A549 (cell line): ENCODE measurements around the gene ANKFN1. TPM values are rescaled to one million over a fixed set of nuclear protein-coding genes. Genes with fewer than 3 reads are reported as not detected.

Experiments
- ATAC-seq, 2 experiments: fragments of 200-7000 bp in 1 of 2; fragments of >200 bp in 1 of 2; cut with Nextera tagmentation in 1 of 2; cut with Tn5 transposase in 1 of 2; 3 replicates each; pipeline versions ENCODE4 v1.8.0 to v1.9.1; 2018 to 2020; ENCODE audit warnings: mild to moderate bottlenecking in 1 of 2, moderate library complexity in 1 of 2
- CTCF ChIA-PET: fragments of 300-600 bp; sonication (Branson Sonifier 250); formaldehyde crosslinking; extraction: SDS; loops from one replicate; lab custom pipeline; 2021; ENCODE audit warnings: antibody characterized with exemption, inconsistent platforms; lab: Yijun Ruan, JAX
- POLR2A ChIA-PET: fragments of 350-600 bp; formaldehyde crosslinking; extraction: SDS; loops from one replicate; lab custom pipeline; 2021; ENCODE audit warnings: antibody characterized with exemption, inconsistent platforms; lab: Yijun Ruan, JAX
- DNase-seq, 2 experiments: peaks; one replicate each; pipeline versions ENCODE4 v3.0.0 to v3.0.0-alpha.2; 2011 to 2016; ENCODE audit warnings: low read depth in 1 of 2, low spot score in 1 of 2
- FAIRE-seq: peaks from 2 replicates; lab custom pipeline; 2011; peaks lifted over from hg19 to GRCh38; lab: Jason Lieb, UNC
- H3K27ac ChIP-seq, 2 experiments: fragments of >200 bp; sonication (Bioruptor Twin); formaldehyde crosslinking; 3 replicates each; pipeline ENCODE4 v1.5.1; 2016 to 2017
- H3K4me1 ChIP-seq: fragments of >200 bp; sonication (Bioruptor Twin); formaldehyde crosslinking; 3 replicates; pipeline ENCODE4 v1.6.1; 2016
- H3K4me2 ChIP-seq: fragments of >200 bp; sonication (Bioruptor Twin); formaldehyde crosslinking; 3 replicates; pipeline ENCODE4 v1.6.1; 2016
- H3K4me3 ChIP-seq: fragments of >200 bp; sonication (Bioruptor Twin); formaldehyde crosslinking; 3 replicates; pipeline ENCODE4 v1.5.1; 2016
- H3K9me3 ChIP-seq: fragments of >200 bp; sonication (Bioruptor Twin); formaldehyde crosslinking; 3 replicates; pipeline ENCODE4 v1.6.1; 2016
- CBX8 ChIP-seq: fragments of 200-600 bp; sonication (generic); IDR thresholded peaks from 2 replicates; pipeline ENCODE4 v1.6.1; 2016
- CEBPB ChIP-seq, 2 experiments: fragments of >200 bp in 1 of 2; sonication (Bioruptor Twin) in 1 of 2; formaldehyde crosslinking in 1 of 2; IDR thresholded peaks; 2 replicates each; pipeline ENCODE4 v1.6.1; 2012 to 2016
- CHD4 ChIP-seq: fragments of 200-600 bp; sonication (generic); IDR thresholded peaks from 2 replicates; pipeline ENCODE4 v1.6.1; 2016; ENCODE audit warnings: antibody characterized with exemption, mild to moderate bottlenecking, borderline replicate concordance
- E2F6 ChIP-seq: IDR thresholded peaks from 2 replicates; pipeline ENCODE4 v1.6.1; 2012; ENCODE audit warnings: low read depth, borderline replicate concordance
- EHMT2 ChIP-seq: fragments of 200-600 bp; sonication (generic); IDR thresholded peaks from 2 replicates; pipeline ENCODE4 v1.6.1; 2016; ENCODE audit warnings: antibody characterized with exemption, low read depth, mild to moderate bottlenecking, moderate library complexity
- ELK1 ChIP-seq: fragments of 150-350 bp; IDR thresholded peaks from 2 replicates; pipeline ENCODE4 v1.6.1; 2014; ENCODE audit warnings: low read depth, mild to moderate bottlenecking, low read length
- EP300 ChIP-seq, 2 experiments: fragments of >200 bp; sonication (Bioruptor Twin); formaldehyde crosslinking; IDR thresholded peaks; 2 replicates in 1 of 2; 3 replicates in 1 of 2; pipeline ENCODE4 v1.6.1; 2016 to 2017
- FOXS1 ChIP-seq: fragments of 250-450 bp; sonication (Bioruptor Pico); IDR thresholded peaks from 2 replicates; pipeline ENCODE4 v1.5.0; 2020; ENCODE audit warnings: mild to moderate bottlenecking, moderate library complexity
- GATA3 ChIP-seq: IDR thresholded peaks from 2 replicates; pipeline ENCODE4 v1.6.1; 2012; ENCODE audit warnings: borderline replicate concordance
- HES2 ChIP-seq: fragments of >200 bp; sonication (Bioruptor Twin); formaldehyde crosslinking; IDR thresholded peaks from 2 replicates; pipeline ENCODE4 v1.6.1; 2016
- HOXB13 ChIP-seq: fragments of 250-450 bp; sonication (Bioruptor Pico); IDR thresholded peaks from 2 replicates; pipeline ENCODE4 v1.5.0; 2020; ENCODE audit warnings: low read depth, mild to moderate bottlenecking, moderate library complexity
- JUN ChIP-seq, 2 experiments: fragments of >200 bp; sonication (Bioruptor Twin); formaldehyde crosslinking; IDR thresholded peaks; 2 replicates in 1 of 2; 3 replicates in 1 of 2; pipeline ENCODE4 v1.6.1; 2016 to 2017
- JUNB ChIP-seq: fragments of >200 bp; sonication (Bioruptor Twin); formaldehyde crosslinking; IDR thresholded peaks from 2 replicates; pipeline ENCODE4 v1.6.1; 2016
- KDM1A ChIP-seq: fragments of 200-600 bp; sonication (generic); IDR thresholded peaks from 2 replicates; pipeline ENCODE4 v1.6.1; 2016; ENCODE audit warnings: low read depth, mild to moderate bottlenecking
- MAFK ChIP-seq: fragments of 450-650 bp; IDR thresholded peaks from 2 replicates; pipeline ENCODE4 v1.6.1; 2014; ENCODE audit not compliant: partially characterized antibody
- MAX ChIP-seq: IDR thresholded peaks from 2 replicates; pipeline ENCODE4 v1.6.1; 2012
- MAZ ChIP-seq: fragments of 150-350 bp; IDR thresholded peaks from 2 replicates; pipeline ENCODE4 v1.6.1; 2014; ENCODE audit warnings: antibody characterized with exemption, low read depth, low read length, borderline replicate concordance
- NPAS2 ChIP-seq: fragments of 250-450 bp; sonication (Bioruptor Pico); IDR thresholded peaks from 2 replicates; pipeline ENCODE4 v1.8.0; 2022; ENCODE audit warnings: mild to moderate bottlenecking, moderate library complexity, borderline replicate concordance
- NR3C1 ChIP-seq: fragments of >200 bp; sonication (Bioruptor Twin); formaldehyde crosslinking; IDR thresholded peaks from 3 replicates; pipeline ENCODE4 v1.6.1; 2017
- PHF8 ChIP-seq: fragments of 200-600 bp; sonication (generic); IDR thresholded peaks from 2 replicates; pipeline ENCODE4 v1.6.1; 2016; ENCODE audit warnings: low read depth, mild to moderate bottlenecking, antibody characterized with exemption, moderate library complexity, borderline replicate concordance
- POLR2AphosphoS2 ChIP-seq: conservative IDR thresholded peaks from 2 replicates; pipeline ENCODE4 v1.6.1; 2012; ENCODE audit warnings: low read length, improper control_type of control experiment, inconsistent platforms
- RAD21 ChIP-seq, 2 experiments: fragments of >200 bp in 1 of 2; sonication (Bioruptor Twin) in 1 of 2; formaldehyde crosslinking in 1 of 2; IDR thresholded peaks in 1 of 2; conservative IDR thresholded peaks in 1 of 2; 2 replicates in 1 of 2; 3 replicates in 1 of 2; pipeline ENCODE4 v1.6.1; 2012 to 2018; ENCODE audit warnings: inconsistent platforms in 1 of 2
- SMC3 ChIP-seq: fragments of >200 bp; sonication (Bioruptor Twin); formaldehyde crosslinking; IDR thresholded peaks from 3 replicates; pipeline ENCODE4 v1.6.1; 2018; ENCODE audit warnings: inconsistent platforms
- SREBF2 ChIP-seq: fragments of 450-650 bp; IDR thresholded peaks from 2 replicates; pipeline ENCODE4 v1.6.1; 2014; ENCODE audit warnings: mild to moderate bottlenecking, moderate library complexity
- USF2 ChIP-seq: fragments of 450-650 bp; IDR thresholded peaks from 2 replicates; pipeline ENCODE4 v1.6.1; 2014; ENCODE audit warnings: antibody characterized with exemption
- ZNF302 ChIP-seq: fragments of 250-450 bp; sonication (Bioruptor Pico); IDR thresholded peaks from 2 replicates; pipeline ENCODE4 v1.9.0; 2021; ENCODE audit warnings: inconsistent platforms, mild to moderate bottlenecking, moderate library complexity
- ZSCAN20 ChIP-seq: fragments of 250-450 bp; sonication (Bioruptor Pico); IDR thresholded peaks from 2 replicates; pipeline ENCODE4 v1.8.0; 2022; ENCODE audit warnings: mild to moderate bottlenecking, moderate library complexity
- WGBS: methylation state at CpG from one replicate; pipeline ENCODE4 v1.1.6; 2017; ENCODE audit errors: missing lambda C conversion rate; 5-methylcytosine and 5-hydroxymethylcytosine counted together
- polyA plus RNA-seq, 4 experiments: library from polyadenylated mRNA; depleted of rRNA in 3 of 4; stranded (reverse); fragments of >200 nt; fragmentation: RNase III in 1 of 4; extraction: RNeasy Plus Mini Kit Qiagen cat#74134 plus additional on column Dnase treatment in 1 of 4; gene quantifications; 2 replicates in 3 of 4; 3 replicates in 1 of 4; pipeline ENCODE4 v1.2.3, GENCODE V29; 2011 to 2017

The ANKFN1 gene
- polyA plus RNA-seq, 2 of the 4 experiments (the other 2 are of a cell fraction): 0.37 TPM; not detected in 1

GRCh38 chr17:56434610-56435009, 281.3 kb downstream of the ANKFN1 start:
- TF ChIP-seq POLR2AphosphoS2 (no peak), EP300 (IDR thresholded peaks at IDR 0.05) (no peak), KDM1A (no peak), SREBF2 (no peak), JUNB (no peak), ZNF302 (CRISPR knock-in tag) (no peak), CBX8 (no peak), MAFK (no peak), MAZ (no peak), EHMT2 (no peak), ELK1 (no peak), SMC3 (no peak), MAX (no peak), NR3C1 (no peak), PHF8 (no peak), ZSCAN20 (CRISPR knock-in tag) (no peak), HOXB13 (CRISPR knock-in tag) (no peak), FOXS1 (CRISPR knock-in tag) (no peak), JUN (IDR thresholded peaks at IDR 0.05) (no peak), HES2 (no peak)
- TF ChIP-seq, all 56 proteins: peak for 0
- ChIA-PET POLR2A (no interaction called here), CTCF (no interaction called here)
- H3K27ac ChIP-seq: no peak overlapping the region
- no peaks in the 10 kb centered on the region for H3K9me3 ChIP-seq
- no peak overlapping the region for H3K4me3 ChIP-seq
- ATAC-seq (no peak; a peak in 1 of 6 replicates), DNase-seq (no peak), FAIRE-seq (no peak)
- H3K4me1 ChIP-seq: no peaks in the 10 kb centered on the region
- 43% methylated on average over 10 of the region's 10 CpGs for WGBS
- no peak overlapping the region for H3K4me2 ChIP-seq

- FAIRE-seq: no peak
- POLR2A ChIA-PET: no interaction called here
Measured at GRCh38 chr17:56436142-56436541, 282.9 kb downstream of the ANKFN1 start.

GRCh38 chr17:56440419-56440818, 287.1 kb downstream of the ANKFN1 start:
- 7% methylated on average over 2 of the region's 2 CpGs for WGBS
- Histone ChIP-seq H3K4me1 (no peaks in the 10 kb centered on the region), H3K4me3 (no peak overlapping the region), H3K9me3 (no peaks in the 10 kb centered on the region), H3K4me2 (peak overlapping the region; percentile 35; the same call in 2 of the 3 replicates), H3K27ac (no peak overlapping the region)
- DNase-seq (peak in 1 of 2 experiments; percentile 16), ATAC-seq (peak in 1 of 2 experiments; percentile 60; a peak in 3 of 6 replicates), FAIRE-seq (peak; percentile 46)
- ChIA-PET CTCF (no interaction called here), POLR2A (no interaction called here)
- TF ChIP-seq RAD21 (conservative IDR thresholded peaks at IDR 0.05 in 1 of 2, IDR thresholded peaks at IDR 0.05 in 1 of 2) (no peak), CHD4 (no peak), GATA3 (peak; percentile 36; the same call in 1 of the 2 replicates), USF2 (no peak)

More at GRCh38 chr17:56436142-56436541, 282.9 kb downstream of the ANKFN1 start:
- no peak overlapping the region for H3K4me3 ChIP-seq
- CTCF ChIA-PET: interaction anchor here (1.4 kb wide), 1 partner anchor 16 kb away, joined by 4 read pairs; no protein-coding TSS in a partner anchor
- no peak overlapping the region for H3K4me2 ChIP-seq
- H3K4me1 ChIP-seq: no peaks in the 10 kb centered on the region
- no peak overlapping the region for H3K27ac ChIP-seq
- TF ChIP-seq CEBPB (IDR thresholded peaks at IDR 0.05) (peak; percentile 35 to 77; a peak in 3 of 4 replicates), E2F6 (no peak), NPAS2 (CRISPR knock-in tag) (no peak)
- no peak for ATAC-seq
- no peak for DNase-seq
- WGBS: 53% methylated on average over 4 of the region's 4 CpGs
- H3K9me3 ChIP-seq: no peaks in the 10 kb centered on the region
